IPS DF 4.7 (cell line): ENCODE data around the gene KAZN.

Source experiments
- DNase-seq: peaks from one replicate; pipeline ENCODE4 v3.0.0-alpha.2; 2013; ENCODE audit warnings: low spot score; ENCODE audit errors: extremely low read depth

Gene KAZN

GRCh38 chr1:14928412-14928811 lies 329.9 kb downstream of the KAZN start:
- DNase-seq: no peak

DNA sequence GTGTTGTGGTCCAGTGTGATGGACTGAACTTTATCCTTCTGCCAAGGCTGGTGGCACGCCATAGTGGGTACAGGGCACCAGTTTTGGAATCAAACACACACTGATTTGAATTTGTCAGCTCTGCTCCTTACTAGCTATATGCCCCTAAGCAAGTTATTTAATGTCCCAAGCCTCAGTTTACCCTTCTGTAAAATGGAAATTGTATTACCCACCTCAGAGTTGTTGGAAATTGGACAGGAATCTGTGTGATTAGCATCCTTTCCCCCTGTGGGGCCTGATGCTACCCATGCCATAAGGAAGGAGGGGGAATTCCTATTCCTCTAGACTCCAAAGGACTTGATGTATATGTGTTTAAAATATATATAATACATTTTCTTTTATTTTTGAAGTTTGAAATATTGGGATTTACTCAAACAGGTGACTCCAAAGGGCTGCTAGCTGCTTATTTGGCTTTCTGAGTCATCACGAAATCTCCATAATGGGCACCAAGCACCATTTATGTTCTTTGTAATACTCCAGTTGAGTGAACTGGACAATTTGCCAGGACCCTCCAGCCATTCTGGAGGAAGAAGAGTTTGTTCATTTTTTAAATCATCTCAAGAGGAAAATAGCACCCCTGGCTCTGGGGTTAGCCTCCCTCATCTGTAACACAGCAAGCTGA lies 330.5 kb downstream of the KAZN start:
- DNase-seq: no peak

DNA sequence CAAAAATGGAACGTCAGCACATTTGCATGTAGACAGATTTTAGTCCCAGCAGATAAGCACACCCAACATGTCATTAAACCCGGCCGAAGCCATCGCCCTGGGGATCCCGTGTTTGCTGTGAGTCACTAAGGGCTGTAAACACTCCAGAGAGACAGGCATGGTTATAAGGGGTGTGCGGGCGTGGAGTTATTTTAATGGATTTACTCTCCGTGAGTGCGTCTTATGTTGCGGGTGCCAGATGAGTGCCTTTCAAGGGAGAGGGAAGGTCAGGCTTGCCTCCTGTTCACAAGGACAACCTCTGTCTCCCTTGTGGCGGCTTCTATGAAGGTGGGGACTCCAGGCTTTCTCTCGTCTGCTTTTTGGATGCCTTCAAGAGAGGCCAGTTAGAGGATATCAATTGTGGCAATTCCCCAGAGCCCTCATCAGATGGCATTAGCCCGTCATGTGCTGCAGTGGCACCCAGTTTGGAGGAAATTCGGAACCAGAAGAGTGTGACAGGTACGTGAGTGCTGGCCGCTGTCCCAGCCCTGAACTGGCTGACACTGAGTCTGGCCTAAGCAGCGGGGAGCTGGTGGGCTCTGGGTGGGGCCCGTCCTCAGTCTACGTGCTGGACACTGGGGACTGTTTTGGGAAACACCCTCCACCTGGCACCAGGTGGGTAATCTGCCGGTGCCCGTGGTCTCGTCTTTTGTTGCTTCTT lies 331.2 kb downstream of the KAZN start:
- no peak for DNase-seq

GRCh38 chr1:14930247-14930965 lies 331.9 kb downstream of the KAZN start:
- DNase-seq: no peak

DNA sequence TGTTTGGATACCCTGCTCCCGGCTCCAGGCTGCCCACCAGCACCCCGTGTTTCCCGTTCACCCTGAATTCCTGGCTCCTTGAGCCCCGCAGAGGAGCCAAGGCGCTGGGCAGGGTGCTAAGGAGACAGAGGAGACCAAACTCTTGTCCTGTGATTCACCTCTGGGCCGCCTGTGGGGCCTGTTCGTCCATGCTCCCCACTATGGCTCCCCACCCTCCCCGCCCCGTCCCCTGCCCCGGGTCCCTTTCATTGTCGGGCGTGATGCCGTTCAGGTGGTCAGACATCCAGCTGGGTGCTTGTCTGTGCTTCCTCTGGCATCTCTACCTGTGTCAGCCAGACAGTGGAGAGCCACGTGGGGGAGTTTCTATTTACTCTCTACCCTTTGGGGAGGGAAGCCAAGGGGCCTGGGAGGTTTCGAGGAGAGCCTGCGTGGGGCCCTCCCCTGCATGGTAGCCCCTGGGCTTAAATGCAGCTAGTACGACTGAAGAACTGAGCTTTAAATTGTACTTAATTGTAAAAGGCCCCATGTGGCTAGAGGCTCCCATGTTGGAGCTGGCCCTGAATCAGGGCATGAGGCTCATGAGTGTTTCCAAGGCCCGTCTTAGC lies 333.7 kb downstream of the KAZN start:
- no peak for DNase-seq

DNA sequence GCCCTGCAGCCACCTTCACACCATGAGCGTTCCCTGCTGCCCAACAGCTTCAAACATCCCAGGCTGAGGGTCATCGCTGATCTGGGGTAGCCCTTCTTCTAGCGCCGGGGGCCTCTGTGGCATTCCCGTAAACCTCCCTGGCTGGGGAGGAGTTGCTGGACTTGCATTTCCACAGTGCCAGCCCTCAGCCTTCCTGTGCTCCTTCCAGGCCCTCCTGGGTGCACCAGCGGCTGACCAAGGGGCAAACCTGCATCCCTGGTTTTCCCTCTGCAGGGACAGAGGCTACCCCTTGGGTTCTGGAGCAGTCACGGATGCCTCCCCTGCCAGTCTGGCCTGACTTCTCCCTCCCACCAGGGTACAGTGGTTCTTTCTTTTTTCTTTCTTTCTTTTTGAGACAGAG lies 336.4 kb downstream of the KAZN start:
- DNase-seq: no peak

- no peak for DNase-seq
Observed at GRCh38 chr1:14936815-14937214, 338.3 kb downstream of the KAZN start.

GRCh38 chr1:14937288-14937949 lies 338.9 kb downstream of the KAZN start:
- DNase-seq: no peak

- DNase-seq: no peak
Observed at GRCh38 chr1:14939527-14940284, 341.2 kb downstream of the KAZN start.

DNA sequence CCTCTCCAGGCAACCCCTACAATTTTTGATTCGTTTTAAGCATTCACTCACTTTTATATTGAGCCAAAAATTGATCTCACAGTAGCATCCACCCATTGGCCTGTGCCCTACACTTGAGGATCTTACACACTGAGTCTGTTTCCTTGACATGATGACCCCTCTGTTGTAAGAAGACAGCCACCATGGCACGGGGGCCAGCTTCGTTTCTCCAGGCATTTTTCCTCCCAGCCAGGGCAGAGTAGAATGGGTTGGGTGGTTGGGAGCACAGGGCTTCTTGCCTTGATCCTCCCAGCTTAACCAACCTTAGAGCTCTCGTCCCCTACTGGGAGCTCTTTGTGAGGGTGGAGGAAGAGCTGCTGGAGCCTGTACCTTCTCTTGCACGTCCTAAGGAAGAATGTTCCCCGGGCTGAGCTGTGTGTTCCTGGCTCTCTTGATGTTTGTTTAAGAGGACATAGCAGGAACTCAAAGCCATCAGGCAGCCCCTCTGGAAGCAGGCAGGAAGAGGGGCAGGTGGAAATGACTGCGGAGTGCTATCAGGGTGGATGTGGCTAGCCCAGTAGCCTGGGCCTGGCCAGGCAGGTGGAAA lies 341.9 kb downstream of the KAZN start:
- DNase-seq: no peak

DNA sequence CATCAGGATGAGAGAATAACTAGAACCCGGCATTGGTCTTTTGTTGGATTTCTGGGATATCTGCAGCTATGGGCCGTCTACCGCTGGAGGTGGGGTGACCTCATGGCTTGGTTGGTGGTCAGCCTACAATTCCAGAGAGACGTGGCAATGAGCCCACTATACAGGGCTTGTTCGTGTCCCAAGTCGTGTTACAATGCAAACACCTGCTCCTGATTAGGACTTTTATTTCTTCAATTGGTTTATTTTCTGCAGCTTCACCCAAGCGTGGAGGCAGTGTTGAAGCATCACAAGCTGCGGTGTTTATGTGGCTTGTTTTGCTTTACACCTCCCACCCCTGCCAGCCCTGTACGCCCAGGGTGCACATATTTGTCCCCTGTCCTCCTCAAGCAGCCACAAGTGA lies 343.4 kb downstream of the KAZN start:
- DNase-seq: no peak

GRCh38 chr1:14944471-14944985 lies 346.0 kb downstream of the KAZN start:
- DNase-seq: no peak

- no peak for DNase-seq
Observed at GRCh38 chr1:14945132-14946010, 346.9 kb downstream of the KAZN start.

- no peak for DNase-seq
Observed at GRCh38 chr1:14946011-14946359, 347.5 kb downstream of the KAZN start.

GRCh38 chr1:14946684-14947238 lies 348.3 kb downstream of the KAZN start:
- DNase-seq: no peak

- DNase-seq: no peak
Observed at GRCh38 chr1:14947421-14947820, 348.9 kb downstream of the KAZN start.

GRCh38 chr1:14948112-14948652 lies 349.7 kb downstream of the KAZN start:
- no peak for DNase-seq

- no peak for DNase-seq
Observed at GRCh38 chr1:14949270-14949835, 350.9 kb downstream of the KAZN start.
